Activated CD4-positive, CD25-positive, alpha-beta regulatory T cell treated with anti-CD3 and anti-CD28 coated beads, Interleukin-2, amount 50 U/mL, for 24 hours (primary cell): ENCODE results near the gene C10orf71.

Experiments used
- ATAC-seq, 2 donors: fragments of 150-1000 bp; cut with Tn5 transposase; one replicate each; pipeline ENCODE4 v1.10.0; 2021; ENCODE audit warnings: mild to moderate bottlenecking in 1 of 2, moderate library complexity in 1 of 2

C10orf71 gene

DNA sequence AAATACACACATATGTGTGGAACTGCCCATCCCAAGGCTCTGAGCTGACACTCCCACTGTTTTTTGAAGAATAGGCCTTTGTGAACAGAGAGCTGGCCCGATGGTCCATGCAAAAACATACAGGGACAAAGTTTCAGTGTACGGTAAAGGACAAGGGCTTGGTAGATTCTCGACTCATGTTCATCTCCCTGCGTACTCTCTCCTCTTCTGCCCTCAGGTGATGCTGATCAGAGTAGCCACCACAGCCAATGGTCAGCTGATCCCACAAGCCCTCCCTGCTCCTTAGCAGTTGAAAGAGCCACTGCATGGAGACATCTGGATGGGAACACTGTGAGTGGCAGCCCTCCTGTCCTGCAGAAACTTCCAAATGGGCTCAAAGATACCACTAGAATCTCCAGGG is 23.1 kb upstream of the C10orf71 start:
- no peak for ATAC-seq

DNA sequence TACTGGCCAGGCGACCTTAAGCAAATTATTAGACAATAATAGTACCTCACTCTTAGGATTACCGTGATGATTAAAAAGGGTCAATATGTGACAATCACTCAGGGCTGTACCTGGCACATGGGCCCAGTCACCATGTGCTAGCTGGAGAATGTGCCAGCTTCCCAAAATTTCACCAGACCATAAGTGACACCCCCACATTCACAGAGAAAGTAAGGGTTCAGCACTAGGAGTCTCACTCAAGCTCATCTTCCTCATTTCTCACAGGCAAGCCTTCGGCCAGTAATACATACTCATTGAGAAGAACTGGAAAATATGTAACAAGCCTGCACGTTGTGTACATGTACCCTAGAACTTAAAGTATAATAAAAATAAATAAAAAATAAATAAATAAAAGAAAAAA is 22.4 kb upstream of the C10orf71 start:
- ATAC-seq: no peak

DNA sequence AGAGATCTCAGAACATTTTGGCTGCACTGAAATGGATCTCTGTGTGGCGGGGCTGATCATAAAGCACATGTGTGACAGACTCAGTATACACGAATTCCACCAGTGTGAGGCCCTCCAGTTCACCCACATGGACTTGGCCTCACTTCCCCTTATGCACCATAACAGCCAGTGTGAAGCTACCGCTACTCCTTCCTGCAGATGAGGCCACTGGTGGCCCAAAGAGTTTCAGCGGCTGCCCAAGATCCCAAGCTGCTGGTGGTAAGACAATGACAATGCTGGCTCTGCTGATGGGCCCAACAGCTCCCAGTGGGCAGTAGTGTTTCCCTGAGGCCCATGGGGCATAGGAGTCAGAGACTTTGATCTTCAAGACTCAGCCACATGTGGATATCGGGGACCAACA is 21.0 kb upstream of the C10orf71 start:
- ATAC-seq: no peak

DNA sequence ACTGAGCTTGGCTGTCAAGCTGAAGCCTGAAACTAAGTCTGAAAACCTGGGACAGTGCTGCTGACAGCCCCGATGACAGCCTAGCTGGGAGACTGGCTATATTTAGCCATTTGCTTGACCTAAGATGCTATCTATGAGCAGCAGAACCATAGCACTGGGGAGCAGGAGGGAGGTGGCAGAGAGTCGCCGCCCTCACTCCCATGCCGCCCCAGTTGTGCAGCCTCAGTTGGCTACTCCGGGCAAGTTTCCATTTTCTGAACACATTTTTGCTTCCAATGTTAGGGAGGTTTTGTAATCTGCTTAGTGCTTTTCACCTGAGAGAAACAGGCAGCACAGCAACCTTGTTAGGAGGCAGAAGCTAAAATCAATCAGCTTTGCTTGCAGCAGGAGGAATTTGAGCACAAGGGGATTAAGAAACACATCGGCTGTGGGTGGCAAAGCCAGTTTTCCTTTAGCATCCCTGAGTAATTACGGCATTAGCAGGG is 20.4 kb upstream of the C10orf71 start:
- ATAC-seq: no peak

DNA sequence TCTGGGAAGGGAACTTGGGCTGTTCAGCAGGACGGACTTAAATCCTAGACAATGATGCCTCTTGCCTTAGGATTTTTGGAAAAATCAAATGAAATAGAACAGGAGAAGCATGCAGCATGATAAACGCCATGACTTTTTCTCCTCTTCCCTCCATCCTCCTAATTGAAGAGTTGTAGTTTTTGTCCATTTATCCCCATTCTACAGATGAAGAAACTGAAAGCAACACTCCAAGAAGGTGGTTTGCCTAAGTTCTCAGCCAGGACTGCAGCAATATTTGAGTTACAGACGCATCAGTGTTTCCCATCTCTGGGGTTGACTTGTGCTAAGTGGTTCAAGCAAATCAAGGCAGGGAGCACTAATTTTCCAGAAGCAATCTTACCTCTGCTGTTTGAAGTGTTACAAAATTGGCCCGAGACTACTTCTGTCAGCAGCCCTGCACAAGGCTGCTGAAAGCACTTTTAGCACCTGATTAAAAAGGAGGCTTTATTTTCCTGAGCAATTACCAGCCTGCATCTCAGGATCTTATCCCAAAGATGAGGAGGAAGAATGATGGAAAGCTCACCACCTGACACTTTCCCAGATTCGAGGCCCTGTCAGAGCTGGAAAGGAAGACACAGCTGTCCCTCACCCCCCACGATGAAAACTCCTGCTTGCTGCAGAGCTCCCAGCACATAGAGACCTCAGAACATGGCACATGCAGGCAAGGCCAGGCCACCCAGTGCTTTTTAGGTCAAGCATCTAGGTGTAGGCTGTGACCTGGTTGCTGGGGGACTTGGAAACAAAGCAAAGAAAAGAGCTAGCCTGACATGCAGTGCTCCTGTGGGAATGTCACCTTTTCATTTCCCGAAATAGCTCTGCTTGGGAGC is 19.7 kb upstream of the C10orf71 start:
- no peak for ATAC-seq

DNA sequence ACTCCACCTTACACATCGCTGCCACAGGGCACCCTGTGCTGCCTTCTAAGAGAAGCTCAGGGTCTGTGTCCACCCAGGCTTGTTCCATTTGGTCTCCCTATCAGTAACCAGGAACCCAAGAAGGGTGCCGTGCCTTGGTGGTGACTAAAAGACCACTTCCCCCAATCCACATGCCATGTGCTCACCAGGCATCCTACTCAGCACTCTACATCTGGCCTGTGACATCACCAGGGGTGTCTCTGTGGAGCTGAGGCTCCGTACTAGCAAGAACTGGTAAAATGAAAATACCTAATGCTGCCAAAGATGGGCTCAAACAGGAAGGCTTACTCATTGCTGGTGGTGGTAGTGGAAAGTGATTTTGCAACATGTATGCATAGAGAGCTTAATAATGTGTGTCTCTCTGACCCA is 19.0 kb upstream of the C10orf71 start:
- ATAC-seq: peak; percentile 41

DNA sequence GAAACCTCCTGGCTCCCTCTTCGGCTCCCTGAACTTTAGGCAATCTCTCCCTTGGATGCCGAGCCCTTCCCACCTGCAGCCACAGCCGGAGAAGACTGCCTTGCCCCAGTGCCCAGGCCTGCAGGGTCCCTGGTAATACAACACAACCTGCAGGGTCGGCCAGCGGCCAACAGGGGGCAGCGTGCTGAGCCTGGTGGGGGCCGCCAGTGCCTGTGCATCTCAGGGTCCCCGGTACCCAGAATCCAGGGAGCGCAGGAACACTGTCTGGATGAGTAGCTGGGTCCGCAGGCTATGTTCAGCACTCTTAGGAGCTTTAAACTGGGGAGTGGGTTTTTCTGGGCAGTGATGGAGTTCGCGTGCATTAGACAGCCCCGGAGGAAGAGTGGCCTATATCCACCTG is 17.5 kb upstream of the C10orf71 start:
- ATAC-seq: no peak

DNA sequence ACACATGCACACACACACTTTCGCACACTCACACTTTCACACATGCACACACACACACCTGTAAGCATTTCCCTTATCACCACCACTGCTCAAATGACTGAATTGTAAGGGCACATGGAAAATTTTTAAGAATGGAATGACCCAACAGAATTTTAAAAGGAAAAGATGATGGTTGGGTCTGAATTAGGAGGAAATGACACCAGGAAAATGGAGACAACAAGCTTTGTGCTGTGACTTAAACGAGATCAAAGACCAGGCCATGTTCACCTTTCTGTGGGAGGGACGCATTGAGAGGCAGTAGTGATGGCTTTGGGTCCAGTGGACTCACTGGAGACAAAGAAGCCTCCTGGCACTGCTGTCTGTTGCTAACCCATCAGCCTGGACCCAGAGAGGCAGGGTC is 16.7 kb upstream of the C10orf71 start:
- no peak for ATAC-seq

DNA sequence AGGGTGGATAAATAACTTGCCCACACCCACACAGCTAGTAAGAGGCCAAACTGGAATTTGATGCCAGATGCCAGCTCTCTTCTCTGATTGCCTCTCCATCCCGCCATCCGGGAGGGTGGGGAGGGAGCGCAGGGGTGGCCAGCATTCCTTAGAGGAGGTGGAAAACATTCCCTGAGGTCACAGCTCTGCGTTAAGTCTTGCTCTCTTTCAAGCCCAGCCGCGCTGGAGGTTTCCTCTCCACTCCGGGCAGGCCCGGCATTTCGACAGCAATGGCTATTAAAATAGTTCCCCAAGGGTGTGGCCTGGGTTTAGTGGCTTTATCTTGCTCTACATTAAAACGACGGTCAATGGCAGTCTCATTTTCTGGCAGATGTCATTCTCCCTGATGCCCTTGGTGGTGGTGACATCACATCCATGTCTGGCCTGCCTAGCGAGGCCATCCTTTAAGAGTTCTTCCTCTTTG is 16.1 kb upstream of the C10orf71 start:
- ATAC-seq: no peak

DNA sequence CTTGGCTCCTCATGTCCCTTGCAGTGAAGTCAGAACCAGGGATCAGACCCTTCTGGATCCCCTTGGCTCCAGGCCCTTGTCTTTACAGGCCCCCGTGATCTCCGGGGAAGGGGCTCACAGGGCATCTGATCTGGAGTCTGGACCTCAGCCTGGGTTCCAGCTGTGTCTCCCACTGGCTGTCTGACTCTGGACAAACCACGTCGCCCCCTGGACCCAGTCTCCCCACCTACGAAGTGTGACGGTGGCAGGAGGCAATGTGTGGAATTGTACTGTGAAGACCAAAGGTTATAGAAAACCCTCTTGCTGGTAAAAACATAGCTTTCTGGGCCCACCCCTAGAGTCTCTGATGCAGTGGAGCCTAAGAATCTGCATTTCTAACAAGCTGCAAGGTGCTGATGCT is 15.5 kb upstream of the C10orf71 start:
- ATAC-seq: no peak

DNA sequence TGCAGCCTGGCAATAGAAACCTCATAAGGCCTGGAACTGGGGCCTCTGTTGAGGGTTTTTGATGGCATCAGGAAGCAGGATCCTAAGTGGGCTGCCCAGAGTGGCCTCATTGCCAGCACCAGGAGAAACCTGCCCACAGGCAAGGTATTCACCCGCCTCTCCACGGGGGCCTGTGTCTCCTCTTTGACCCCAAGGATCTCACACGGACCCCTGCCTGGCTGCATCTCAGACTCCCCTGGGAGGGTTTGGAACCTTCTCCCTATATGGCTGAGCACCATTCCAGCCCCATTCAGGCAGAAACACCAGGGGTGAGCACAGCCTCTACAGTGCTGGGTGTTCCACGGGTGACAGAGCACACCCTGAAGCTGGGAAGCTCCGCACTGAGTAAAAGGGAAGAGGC is 14.6 kb upstream of the C10orf71 start:
- no peak for ATAC-seq

DNA sequence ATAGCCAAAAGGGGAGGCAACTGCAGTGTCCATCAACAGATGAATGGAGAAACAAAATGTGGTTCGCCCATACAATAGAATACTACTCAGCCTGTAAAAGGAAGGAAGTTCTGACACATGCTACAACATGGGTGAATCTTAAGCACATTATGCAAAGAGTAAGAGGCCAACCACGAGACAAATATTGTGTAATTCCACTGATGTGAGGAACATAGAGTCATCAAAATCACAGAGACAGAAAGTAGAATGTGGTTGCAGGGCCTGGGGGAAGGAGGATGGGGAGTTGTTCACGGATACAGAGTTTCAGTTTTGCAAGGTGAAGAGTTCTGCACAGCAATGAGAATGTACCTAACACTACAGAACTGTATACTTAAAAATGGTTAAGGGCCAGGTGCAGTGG is 13.7 kb upstream of the C10orf71 start:
- peak in 1 of 2 donors; percentile 9 for ATAC-seq

DNA sequence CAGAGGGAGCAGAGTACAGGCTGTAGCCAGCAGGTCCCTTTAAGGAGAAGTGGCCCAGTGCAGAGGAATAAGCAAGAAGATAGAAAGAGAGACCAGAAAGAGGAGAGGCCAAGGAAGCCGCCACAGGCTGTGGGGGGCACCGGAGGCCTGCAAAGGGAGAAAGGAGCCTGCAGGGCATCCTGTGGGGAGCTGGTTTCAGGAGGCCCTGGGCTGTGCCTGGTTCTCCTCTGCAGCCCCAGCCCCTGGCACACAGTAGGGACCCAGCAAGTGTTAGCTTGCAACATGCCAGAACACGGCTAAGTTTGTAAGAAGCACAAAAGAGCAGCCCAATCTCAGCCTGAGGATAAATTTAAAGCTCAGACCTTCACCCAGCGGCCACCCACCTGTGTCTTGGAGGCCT is 12.3 kb upstream of the C10orf71 start:
- ATAC-seq: no peak

DNA sequence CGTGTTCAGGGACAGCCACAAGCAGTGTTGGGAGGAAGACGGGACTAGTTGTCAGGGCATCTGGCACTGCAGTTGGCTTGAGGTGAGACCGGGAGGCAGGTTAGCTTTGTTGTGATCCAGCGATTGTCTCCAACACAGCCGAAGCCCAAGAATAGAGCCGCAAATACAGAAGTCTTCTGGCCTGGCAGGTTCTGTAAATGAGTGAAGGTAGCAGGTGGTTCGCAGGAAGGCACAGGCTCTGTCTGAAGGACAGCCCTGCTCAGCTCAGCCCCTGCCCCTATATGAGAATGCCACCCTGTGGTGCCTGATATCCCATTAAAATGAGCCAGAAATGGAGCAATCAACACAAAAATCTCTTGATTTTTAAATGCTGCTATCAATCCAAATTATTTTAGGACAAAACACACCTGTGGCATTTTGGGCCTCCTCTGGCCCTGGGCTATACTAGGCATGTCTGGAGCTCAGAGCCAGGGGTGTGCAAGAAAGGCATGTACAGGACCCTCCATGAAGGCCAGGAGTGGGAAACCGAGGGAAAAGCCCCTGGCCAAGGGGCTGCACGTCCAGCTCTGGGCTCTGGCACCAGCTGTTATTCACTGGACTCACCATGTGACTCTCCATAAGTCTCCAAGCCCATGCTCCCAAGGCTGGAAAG is 11.2 kb upstream of the C10orf71 start:
- ATAC-seq: no peak

DNA sequence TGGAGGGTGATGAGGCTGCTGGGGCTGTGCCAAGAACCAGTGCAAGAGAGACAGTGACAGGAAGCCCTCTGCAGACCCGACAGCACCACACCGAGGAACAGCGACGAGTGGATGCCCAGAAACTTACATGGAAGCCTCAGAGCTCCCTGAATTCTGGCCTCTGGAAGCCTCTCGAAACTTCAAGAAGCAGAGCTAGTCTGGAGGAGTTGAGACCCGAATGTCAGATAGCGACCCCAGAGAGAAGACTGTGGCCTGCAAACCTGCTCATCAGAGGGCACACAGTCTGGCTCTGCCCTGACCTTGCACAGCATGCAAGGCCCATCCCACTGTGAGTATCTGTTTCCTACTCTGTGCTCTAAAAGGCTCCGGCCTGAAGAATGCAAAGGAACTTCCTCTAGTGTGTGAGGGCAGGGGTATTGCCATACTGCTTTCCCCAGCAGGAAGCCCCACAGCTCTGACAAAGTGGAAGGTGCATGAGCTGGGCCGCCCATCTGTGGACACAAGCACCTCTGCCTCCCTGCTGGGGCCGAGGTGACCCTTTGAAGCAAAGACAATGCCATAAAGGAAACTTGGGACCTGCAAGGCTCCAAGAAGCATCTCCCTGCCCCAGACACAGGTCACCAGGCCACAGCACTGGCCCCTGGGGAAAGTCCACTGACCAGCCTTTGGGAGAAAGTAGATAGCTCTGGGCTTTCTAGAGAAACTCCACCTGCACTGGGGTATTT is 10.5 kb upstream of the C10orf71 start:
- no peak for ATAC-seq

DNA sequence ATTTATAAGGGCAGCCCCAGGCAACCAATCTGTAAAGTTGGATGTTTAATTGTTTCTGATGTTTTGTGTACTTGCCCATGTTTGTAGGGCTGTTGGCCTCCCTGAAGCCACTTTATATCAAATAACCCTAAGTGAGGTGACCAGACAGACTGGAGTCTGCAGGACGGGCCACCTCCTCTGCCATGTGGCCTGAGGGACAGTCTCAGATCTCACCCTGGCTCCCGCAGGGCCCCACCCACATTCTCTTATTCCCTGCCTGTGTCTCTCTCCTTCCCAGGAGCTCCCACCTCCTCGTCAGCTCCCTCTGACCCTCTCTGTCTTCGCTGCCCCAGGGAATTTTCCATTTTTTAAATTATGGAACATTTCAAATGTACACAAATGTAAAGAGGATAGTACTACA is 9.5 kb upstream of the C10orf71 start:
- no peak for ATAC-seq

DNA sequence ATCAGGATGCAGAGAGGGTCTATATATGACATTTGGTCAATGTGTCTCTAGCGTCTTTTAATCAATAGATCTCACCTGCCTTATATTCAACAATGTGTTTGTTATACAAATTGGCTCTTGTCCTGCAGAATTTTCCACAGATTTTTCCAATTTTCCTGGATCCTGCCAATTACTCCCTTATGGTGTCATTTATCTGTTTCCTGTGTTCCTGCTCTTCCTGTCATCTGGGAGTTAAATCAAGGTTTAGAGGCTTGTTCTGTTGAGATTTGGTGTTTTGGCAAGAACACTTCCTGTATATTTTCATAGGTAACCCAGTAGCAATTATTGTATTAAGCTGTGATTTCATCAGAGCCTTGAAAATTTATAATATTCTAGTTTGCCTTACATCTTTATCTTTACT is 8.8 kb upstream of the C10orf71 start:
- ATAC-seq: no peak

DNA sequence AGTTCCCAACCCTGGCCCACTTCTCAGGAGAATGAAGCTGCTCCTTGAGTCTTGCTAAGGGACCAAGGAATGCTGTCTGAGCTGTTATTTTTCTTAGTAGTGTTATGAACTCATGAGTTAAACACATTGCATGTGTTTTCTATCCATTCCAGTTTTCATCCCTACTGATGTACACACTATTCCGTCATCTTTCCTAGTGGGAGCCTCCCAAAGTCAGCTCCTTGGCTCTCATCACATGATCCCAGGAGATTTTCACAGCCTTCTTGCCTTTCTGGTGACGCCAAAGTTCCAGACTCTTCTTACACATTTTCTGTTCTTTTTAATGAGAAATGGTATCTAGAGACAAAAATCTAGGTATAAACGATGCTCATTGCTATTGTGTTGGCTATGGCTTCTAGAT is 8.4 kb upstream of the C10orf71 start:
- ATAC-seq: no peak

DNA sequence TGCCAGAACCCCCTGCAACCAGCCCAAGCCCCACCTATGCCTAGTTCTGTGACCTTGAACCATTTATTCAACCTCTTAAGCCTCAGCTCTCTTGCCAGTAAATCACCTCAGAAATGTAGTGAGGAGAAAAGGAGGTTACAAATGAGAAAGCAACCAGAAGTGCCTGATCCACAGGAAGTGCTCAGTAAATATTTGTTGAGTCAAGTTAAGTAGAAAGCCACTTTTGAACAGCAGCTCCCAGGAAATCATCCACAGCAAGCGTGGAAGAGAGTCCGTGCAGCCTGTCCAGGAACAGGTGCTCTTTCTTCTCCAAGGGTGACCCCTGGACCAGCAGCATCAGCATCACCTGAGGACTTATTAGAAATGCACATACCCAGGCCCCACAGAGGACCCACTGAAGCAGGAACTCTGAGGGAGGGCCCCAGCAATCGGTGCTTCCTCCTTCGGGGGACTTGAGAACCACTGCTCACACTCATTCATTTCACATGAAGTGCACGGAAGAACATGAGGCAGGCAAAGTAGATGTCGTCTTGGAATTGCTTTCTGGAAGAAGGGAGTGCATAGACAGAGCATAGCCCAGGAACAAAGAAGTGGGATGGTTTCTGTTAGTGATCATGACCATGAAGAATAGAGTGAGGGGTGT is 6.3 kb upstream of the C10orf71 start:
- no peak for ATAC-seq

DNA sequence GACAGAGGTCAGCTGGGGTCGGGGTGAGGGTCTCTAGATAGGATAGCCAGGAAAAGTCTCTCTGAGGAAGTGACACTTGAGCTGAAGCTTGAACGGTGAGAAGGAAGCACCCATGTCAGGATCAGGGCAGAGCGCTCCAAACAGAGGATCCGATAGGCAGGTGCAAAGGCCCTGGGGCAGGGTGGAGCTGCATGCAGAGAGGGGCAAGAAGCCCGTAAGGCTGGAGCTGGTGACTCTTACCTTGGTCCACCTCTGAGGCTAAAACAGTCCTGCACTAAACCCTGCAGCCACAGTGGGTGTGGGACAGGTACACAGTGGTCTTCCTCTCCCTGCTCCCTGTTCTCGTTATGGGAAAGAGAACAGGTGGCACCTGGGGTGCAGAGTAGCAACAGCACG is 5.8 kb upstream of the C10orf71 start:
- ATAC-seq: no peak

DNA sequence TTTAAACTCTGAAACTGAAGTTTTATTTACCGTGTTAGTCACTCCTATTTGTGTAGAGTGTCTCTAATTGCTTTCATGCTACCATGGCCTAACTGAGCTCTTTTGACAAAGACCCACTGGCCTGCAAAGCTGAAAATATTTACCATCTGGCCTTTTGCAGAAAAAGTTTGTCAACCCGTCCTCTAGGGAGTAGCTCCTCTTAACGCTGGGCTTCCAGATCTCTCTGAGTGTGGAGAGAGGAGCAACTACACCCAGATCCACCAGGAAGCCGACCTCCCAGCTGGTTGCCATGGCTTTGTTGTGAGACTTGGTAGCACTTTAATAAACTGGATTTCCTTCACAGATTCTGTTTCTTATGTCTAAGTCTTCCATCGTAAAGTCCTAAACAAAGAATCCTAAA is 4.2 kb upstream of the C10orf71 start:
- ATAC-seq: no peak

DNA sequence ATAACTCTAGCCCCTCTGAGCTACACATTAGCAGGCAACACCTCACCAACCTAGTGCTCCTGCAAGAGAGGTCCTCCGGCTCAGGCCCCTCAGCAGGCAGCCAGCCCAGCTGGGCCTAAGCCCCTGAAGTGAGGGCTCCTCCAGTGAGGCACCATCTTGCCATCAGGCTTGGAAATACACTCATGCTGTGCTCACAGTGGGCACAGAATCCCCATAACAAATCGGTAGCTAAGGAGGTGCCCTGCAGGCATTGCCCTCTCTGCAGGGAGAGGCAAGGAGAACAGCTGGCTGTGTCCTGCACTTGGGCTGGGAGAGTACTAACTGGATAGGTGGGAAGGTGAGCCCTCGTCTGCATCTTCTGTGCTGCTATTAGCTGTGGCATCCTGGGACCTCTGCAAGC is 3.7 kb upstream of the C10orf71 start:
- no peak for ATAC-seq

DNA sequence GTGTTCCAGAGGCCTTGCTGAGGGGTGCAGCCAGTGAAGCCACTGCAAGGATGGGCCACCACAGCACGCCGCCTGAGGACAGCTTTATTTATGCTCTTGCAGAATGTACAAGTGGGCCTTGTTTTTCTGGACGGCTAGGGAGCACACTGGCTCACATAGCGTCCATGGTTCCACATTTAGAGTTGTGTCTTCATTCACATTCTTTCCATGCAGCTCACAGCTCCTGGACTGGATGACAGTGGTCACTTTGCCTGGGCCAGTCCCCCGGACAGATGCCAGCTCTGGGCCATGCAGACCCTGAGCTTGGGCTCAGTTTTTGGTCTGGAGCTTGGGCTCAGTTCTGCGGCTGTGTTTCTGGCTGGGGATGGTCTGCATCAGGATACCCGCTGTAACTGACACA is 2.6 kb upstream of the C10orf71 start:
- no peak for ATAC-seq
